Measurements from ENCODE around the gene TNIP3.
"Not testable (repeated sequence)": the region's sequence is repeated elsewhere in the genome, so short reads cannot be mapped to it uniquely, and the experiment has no call there.

The TNIP3 gene

GRCh38 chr4:121176082-121176934 lies 12.2 kb upstream of the TNIP3 start:
- Histone ChIP-seq H3K4me1 (ENCODE audit: control insufficient read depth, low read depth, low read length) (peaks cover 14% of the 10 kb centered on the region), H3K9ac (ENCODE audit: low read length) (no peak overlapping the region), H3K9me3 (ENCODE audit: control insufficient read depth, low read depth, low read length) (no peaks in the 10 kb centered on the region), H3K27ac (ENCODE audit: low read length) (no peak overlapping the region), H3K4me3 (ENCODE audit: low read length) (no peak overlapping the region), H3K36me3 (ENCODE audit: control insufficient read depth, low read depth, low read length) (no peaks in the 10 kb centered on the region), H3K27me3 (ENCODE audit: control insufficient read depth, insufficient read depth, low read length) (no peaks in the 10 kb centered on the region)

- not testable (repeated sequence) for H3K4me3 ChIP-seq (ENCODE audit: low read length); H3K4me1 ChIP-seq (ENCODE audit: control insufficient read depth, low read depth, low read length); H3K27ac ChIP-seq (ENCODE audit: low read length); H3K9ac ChIP-seq (ENCODE audit: low read length); H3K9me3 ChIP-seq (ENCODE audit: control insufficient read depth, low read depth, low read length); H3K36me3 ChIP-seq (ENCODE audit: control insufficient read depth, low read depth, low read length); H3K27me3 ChIP-seq (ENCODE audit: control insufficient read depth, insufficient read depth, low read length)
Observed at GRCh38 chr4:121171477-121171876, 7.4 kb upstream of the TNIP3 start.

GRCh38 chr4:121168446-121169281 lies 4.5 kb upstream of the TNIP3 start:
- Histone ChIP-seq H3K27ac (ENCODE audit: low read length) (no peak overlapping the region), H3K9me3 (ENCODE audit: control insufficient read depth, low read depth, low read length) (no peaks in the 10 kb centered on the region), H3K4me1 (ENCODE audit: control insufficient read depth, low read depth, low read length) (no peaks in the 10 kb centered on the region), H3K4me3 (ENCODE audit: low read length) (no peak overlapping the region), H3K27me3 (ENCODE audit: control insufficient read depth, insufficient read depth, low read length) (no peaks in the 10 kb centered on the region), H3K36me3 (ENCODE audit: control insufficient read depth, low read depth, low read length) (no peaks in the 10 kb centered on the region), H3K9ac (ENCODE audit: low read length) (no peak overlapping the region)

DNA sequence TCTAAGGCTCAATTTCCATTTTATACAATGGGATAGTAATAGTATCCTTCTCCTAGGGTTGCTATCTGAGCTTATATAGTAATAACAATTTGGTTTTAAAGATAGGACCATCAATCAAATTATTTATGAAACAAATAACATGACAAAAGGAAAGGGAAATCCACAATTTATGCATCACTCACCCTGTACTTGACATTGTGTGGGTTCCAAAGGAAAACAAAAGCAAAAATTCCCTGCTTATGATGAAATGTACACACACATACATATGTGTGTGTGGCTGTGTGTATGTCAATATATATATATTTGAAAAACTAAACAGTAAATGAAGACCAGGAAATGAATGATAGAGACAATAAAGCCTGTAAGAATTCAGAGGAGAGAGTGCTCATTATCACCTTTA lies 2.9 kb upstream of the TNIP3 start:
- no peaks in the 10 kb centered on the region for H3K36me3 ChIP-seq (ENCODE audit: control insufficient read depth, low read depth, low read length)

DNA sequence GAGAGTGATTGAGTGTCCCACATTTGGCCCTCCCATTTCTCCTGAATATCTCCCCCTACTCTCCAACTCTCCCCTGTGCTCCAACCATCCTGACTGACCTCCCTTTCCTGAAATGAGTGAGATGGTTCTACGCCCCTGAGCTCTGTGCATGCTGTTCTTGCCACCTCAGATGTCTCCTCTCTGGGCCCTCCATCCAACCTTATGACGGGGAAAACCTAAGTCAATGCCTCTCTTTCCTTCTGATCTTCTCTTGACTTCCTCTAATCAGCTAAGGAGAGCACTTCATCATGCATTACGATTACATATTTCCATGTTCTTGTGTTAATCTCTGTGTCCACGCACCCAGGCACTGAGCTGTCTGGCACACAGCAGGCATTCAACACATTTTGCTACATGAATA lies 1.1 kb upstream of the TNIP3 start:
- Histone ChIP-seq H3K9ac (ENCODE audit: low read length) (no peak overlapping the region), H3K27me3 (ENCODE audit: control insufficient read depth, insufficient read depth, low read length) (no peaks in the 10 kb centered on the region), H3K27ac (ENCODE audit: low read length) (no peak overlapping the region), H3K4me1 (ENCODE audit: control insufficient read depth, low read depth, low read length) (no peaks in the 10 kb centered on the region), H3K4me3 (ENCODE audit: low read length) (no peak overlapping the region), H3K36me3 (ENCODE audit: control insufficient read depth, low read depth, low read length) (no peaks in the 10 kb centered on the region), H3K9me3 (ENCODE audit: control insufficient read depth, low read depth, low read length) (no peaks in the 10 kb centered on the region)

More for the DNA sequence above, 2.9 kb upstream of the TNIP3 start:
- no peak overlapping the region for H3K27ac ChIP-seq (ENCODE audit: low read length)
- H3K9me3 ChIP-seq (ENCODE audit: control insufficient read depth, low read depth, low read length): no peaks in the 10 kb centered on the region
- no peak overlapping the region for H3K4me3 ChIP-seq (ENCODE audit: low read length)
- no peak overlapping the region for H3K9ac ChIP-seq (ENCODE audit: low read length)
- no peaks in the 10 kb centered on the region for H3K4me1 ChIP-seq (ENCODE audit: control insufficient read depth, low read depth, low read length)
- H3K27me3 ChIP-seq (ENCODE audit: control insufficient read depth, insufficient read depth, low read length): no peaks in the 10 kb centered on the region

DNA sequence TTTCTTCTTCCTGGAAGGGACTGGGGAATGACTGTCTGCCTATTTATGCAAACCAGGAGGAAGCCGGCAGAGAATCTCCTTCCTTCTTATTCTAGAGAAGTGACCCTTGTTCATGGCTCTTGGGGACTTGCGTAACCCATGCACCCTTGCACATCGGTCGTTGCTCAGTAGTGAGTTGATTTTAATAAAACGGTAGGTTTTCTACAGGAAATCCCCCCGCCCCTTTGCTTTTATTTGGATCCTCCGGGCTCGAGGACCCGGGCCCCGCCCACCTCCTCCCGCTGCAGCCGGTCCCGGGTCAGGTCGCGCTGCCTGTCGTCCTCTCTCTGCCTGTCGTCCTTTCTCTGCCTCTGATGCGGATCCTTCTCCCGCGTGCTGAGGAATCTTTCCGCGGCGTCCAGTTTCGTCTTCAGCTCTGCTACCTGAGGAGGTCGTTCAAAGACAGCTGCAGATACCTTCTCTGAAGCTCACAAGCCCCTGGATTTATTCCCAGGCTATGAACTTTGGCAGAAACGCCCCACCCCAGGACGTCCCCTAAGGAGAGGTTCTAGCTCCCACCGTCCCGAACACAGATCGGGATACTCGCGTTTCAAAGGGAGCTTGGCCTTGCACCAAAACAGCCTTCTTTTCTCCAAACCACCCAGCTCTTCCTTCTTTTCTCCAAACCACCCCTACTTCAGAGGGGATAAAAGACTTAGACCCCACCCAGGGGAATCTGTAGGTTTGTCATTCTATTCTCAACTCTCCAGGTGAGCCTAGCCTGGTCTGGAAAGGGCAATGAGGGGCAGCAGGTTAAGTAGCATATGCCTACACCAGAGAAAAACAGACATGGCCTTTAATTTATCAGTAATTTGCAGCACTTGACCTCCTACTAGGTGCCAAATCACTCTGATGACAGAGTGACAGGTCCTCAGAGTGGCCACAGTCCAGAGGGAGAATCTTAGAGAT lies 7.0 kb downstream of the TNIP3 start:
- Histone ChIP-seq H3K36me3 (ENCODE audit: control insufficient read depth, low read depth, low read length) (no peaks in the 10 kb centered on the region), H3K9me3 (ENCODE audit: control insufficient read depth, low read depth, low read length) (no peaks in the 10 kb centered on the region), H3K27me3 (ENCODE audit: control insufficient read depth, insufficient read depth, low read length) (peaks cover 9% of the 10 kb centered on the region), H3K27ac (ENCODE audit: low read length) (no peak overlapping the region), H3K9ac (ENCODE audit: low read length) (peak overlapping the region; percentile 38), H3K4me3 (ENCODE audit: low read length) (peak overlapping the region; percentile 76), H3K4me1 (ENCODE audit: control insufficient read depth, low read depth, low read length) (no peaks in the 10 kb centered on the region)

DNA sequence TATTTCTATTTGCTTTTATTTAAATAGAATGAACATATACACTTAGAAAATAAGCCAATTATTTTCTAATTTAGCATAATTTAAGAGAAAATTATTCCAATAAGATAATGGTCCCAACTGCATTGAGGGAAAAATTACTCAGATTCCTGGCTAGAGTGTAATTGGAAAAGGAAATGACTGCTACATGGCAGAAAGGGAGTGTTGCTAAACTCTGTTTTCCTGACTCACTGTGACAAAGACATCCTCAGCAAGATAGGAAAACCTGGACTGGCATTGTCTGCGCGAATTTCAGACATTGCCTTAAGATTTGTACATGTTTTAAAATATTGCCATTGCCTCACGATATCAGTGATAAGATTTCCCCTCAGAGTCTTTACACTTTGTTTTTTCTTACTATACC lies 8.2 kb downstream of the TNIP3 start:
- no peaks in the 10 kb centered on the region for H3K36me3 ChIP-seq (ENCODE audit: control insufficient read depth, low read depth, low read length)
- no peak overlapping the region for H3K4me3 ChIP-seq (ENCODE audit: low read length)
- peaks cover 9% of the 10 kb centered on the region for H3K27me3 ChIP-seq (ENCODE audit: control insufficient read depth, insufficient read depth, low read length)
- no peaks in the 10 kb centered on the region for H3K9me3 ChIP-seq (ENCODE audit: control insufficient read depth, low read depth, low read length)
- H3K9ac ChIP-seq (ENCODE audit: low read length): no peak overlapping the region
- no peak overlapping the region for H3K27ac ChIP-seq (ENCODE audit: low read length)
- no peaks in the 10 kb centered on the region for H3K4me1 ChIP-seq (ENCODE audit: control insufficient read depth, low read depth, low read length)

DNA sequence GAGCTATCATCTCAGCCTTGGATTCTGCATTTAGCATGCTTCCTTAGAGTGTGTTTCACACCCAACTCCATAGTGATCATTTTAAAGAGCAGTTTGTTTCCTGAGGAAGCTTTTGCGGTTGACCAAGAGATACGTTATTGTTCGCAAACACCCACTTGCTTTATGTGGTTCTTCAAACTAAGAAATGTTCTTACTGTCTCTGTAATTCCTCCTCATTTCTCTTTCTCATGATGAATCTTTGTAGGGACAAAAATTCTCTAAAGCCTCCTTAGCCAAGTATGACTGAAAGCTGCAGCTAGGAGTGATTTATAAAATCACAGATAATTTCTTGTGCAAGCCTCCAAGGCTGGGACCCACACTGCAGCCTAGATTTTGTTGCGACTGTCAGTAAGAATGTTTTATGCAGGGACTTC lies 10.0 kb downstream of the TNIP3 start:
- no peak overlapping the region for H3K27ac ChIP-seq (ENCODE audit: low read length)
- no peak overlapping the region for H3K9ac ChIP-seq (ENCODE audit: low read length)
- H3K27me3 ChIP-seq (ENCODE audit: control insufficient read depth, insufficient read depth, low read length): peaks cover 9% of the 10 kb centered on the region
- no peak overlapping the region for H3K4me3 ChIP-seq (ENCODE audit: low read length)
- H3K4me1 ChIP-seq (ENCODE audit: control insufficient read depth, low read depth, low read length): no peaks in the 10 kb centered on the region
- no peaks in the 10 kb centered on the region for H3K36me3 ChIP-seq (ENCODE audit: control insufficient read depth, low read depth, low read length)
- no peaks in the 10 kb centered on the region for H3K9me3 ChIP-seq (ENCODE audit: control insufficient read depth, low read depth, low read length)

GRCh38 chr4:121151942-121152341 lies 12.2 kb downstream of the TNIP3 start:
- H3K9me3 ChIP-seq (ENCODE audit: control insufficient read depth, low read depth, low read length): no peaks in the 10 kb centered on the region

DNA sequence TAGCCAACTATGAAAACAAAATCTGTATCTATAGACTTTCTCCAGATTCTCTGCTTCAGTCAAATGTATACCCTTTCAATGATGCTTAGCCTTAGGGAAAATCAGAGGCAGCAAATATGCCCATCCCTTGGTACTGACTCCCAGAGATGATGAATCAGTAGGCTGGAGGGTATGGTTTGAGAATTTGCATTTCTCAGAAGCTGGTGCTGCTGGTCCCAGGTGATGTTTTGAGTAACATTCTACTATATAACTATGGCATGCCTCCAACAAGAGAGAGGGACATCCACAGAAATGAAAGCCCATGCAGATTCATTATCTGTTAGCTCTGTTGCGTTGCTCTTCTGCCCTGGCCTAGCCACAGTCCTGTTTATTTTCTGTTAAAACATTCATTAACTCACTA lies 13.6 kb downstream of the TNIP3 start:
- no peaks in the 10 kb centered on the region for H3K4me1 ChIP-seq (ENCODE audit: control insufficient read depth, low read depth, low read length)
- no peak overlapping the region for H3K4me3 ChIP-seq (ENCODE audit: low read length)
- H3K27ac ChIP-seq (ENCODE audit: low read length): no peak overlapping the region

More at GRCh38 chr4:121151942-121152341, 12.2 kb downstream of the TNIP3 start:
- Histone ChIP-seq H3K36me3 (ENCODE audit: control insufficient read depth, low read depth, low read length) (no peaks in the 10 kb centered on the region), H3K27me3 (ENCODE audit: control insufficient read depth, insufficient read depth, low read length) (no peaks in the 10 kb centered on the region), H3K4me3 (ENCODE audit: low read length) (no peak overlapping the region), H3K9ac (ENCODE audit: low read length) (no peak overlapping the region), H3K4me1 (ENCODE audit: control insufficient read depth, low read depth, low read length) (no peaks in the 10 kb centered on the region), H3K27ac (ENCODE audit: low read length) (no peak overlapping the region)

GRCh38 chr4:121150003-121150402 lies 14.1 kb downstream of the TNIP3 start:
- no peaks in the 10 kb centered on the region for H3K27me3 ChIP-seq (ENCODE audit: control insufficient read depth, insufficient read depth, low read length)
- H3K4me1 ChIP-seq (ENCODE audit: control insufficient read depth, low read depth, low read length): no peaks in the 10 kb centered on the region
- no peak overlapping the region for H3K27ac ChIP-seq (ENCODE audit: low read length)
- H3K4me3 ChIP-seq (ENCODE audit: low read length): no peak overlapping the region
- no peaks in the 10 kb centered on the region for H3K9me3 ChIP-seq (ENCODE audit: control insufficient read depth, low read depth, low read length)
- no peak overlapping the region for H3K9ac ChIP-seq (ENCODE audit: low read length)
- no peaks in the 10 kb centered on the region for H3K36me3 ChIP-seq (ENCODE audit: control insufficient read depth, low read depth, low read length)

More for the DNA sequence above, 13.6 kb downstream of the TNIP3 start:
- Histone ChIP-seq H3K9ac (ENCODE audit: low read length) (no peak overlapping the region), H3K36me3 (ENCODE audit: control insufficient read depth, low read depth, low read length) (no peaks in the 10 kb centered on the region), H3K9me3 (ENCODE audit: control insufficient read depth, low read depth, low read length) (no peaks in the 10 kb centered on the region), H3K27me3 (ENCODE audit: control insufficient read depth, insufficient read depth, low read length) (no peaks in the 10 kb centered on the region)

Measured in iPS-18a (cell line).